A549 (cell line): Measurements from ENCODE around the gene COL13A1.
A peak's percentile ranks its signal among the peaks of the same experiment; 100 is the strongest.

ENCODE experiments used
- CHD2 ChIP-seq: fragments of 150-350 bp; IDR thresholded peaks from 2 replicates; pipeline ENCODE4 v1.6.1; 2014; ENCODE audit warnings: low read length; ENCODE audit not compliant: partially characterized antibody
- CTCF ChIP-seq: fragments of >200 bp; sonication (Bioruptor Twin); formaldehyde crosslinking; IDR thresholded peaks from 3 replicates; pipeline ENCODE4 v1.5.1; 2016
- EP300 ChIP-seq, 2 experiments: fragments of >200 bp; sonication (Bioruptor Twin); formaldehyde crosslinking; IDR thresholded peaks; 2 replicates in 1 of 2; 3 replicates in 1 of 2; pipeline ENCODE4 v1.6.1; 2016 to 2017
- HDAC2 ChIP-seq: fragments of 200-600 bp; sonication (generic); IDR thresholded peaks from 2 replicates; pipeline ENCODE4 v1.6.1; 2016
- KDM5A ChIP-seq: fragments of 200-600 bp; sonication (generic); IDR thresholded peaks from 2 replicates; pipeline ENCODE4 v1.6.1; 2016; ENCODE audit warnings: antibody characterized with exemption, mild to moderate bottlenecking
- MAX ChIP-seq: IDR thresholded peaks from 2 replicates; pipeline ENCODE4 v1.6.1; 2012
- MYC ChIP-seq: IDR thresholded peaks from 2 replicates; pipeline ENCODE4 v1.6.1; 2012; ENCODE audit warnings: mild to moderate bottlenecking, inconsistent platforms, low read length, improper control_type of control experiment, borderline replicate concordance
- NR3C1 ChIP-seq: fragments of >200 bp; sonication (Bioruptor Twin); formaldehyde crosslinking; IDR thresholded peaks from 3 replicates; pipeline ENCODE4 v1.6.1; 2017
- POLR2A ChIP-seq: IDR thresholded peaks from 2 replicates; pipeline ENCODE4 v1.6.1; 2012; ENCODE audit warnings: mild to moderate bottlenecking, low read length
- RCOR1 ChIP-seq: fragments of 150-350 bp; IDR thresholded peaks from 2 replicates; pipeline ENCODE4 v1.6.1; 2014; ENCODE audit warnings: antibody characterized with exemption, low read length, low read depth
- RFX5 ChIP-seq: fragments of 450-650 bp; IDR thresholded peaks from 2 replicates; pipeline ENCODE4 v1.7.1; 2014; ENCODE audit warnings: antibody characterized with exemption, mild to moderate bottlenecking, moderate library complexity

DNA sequence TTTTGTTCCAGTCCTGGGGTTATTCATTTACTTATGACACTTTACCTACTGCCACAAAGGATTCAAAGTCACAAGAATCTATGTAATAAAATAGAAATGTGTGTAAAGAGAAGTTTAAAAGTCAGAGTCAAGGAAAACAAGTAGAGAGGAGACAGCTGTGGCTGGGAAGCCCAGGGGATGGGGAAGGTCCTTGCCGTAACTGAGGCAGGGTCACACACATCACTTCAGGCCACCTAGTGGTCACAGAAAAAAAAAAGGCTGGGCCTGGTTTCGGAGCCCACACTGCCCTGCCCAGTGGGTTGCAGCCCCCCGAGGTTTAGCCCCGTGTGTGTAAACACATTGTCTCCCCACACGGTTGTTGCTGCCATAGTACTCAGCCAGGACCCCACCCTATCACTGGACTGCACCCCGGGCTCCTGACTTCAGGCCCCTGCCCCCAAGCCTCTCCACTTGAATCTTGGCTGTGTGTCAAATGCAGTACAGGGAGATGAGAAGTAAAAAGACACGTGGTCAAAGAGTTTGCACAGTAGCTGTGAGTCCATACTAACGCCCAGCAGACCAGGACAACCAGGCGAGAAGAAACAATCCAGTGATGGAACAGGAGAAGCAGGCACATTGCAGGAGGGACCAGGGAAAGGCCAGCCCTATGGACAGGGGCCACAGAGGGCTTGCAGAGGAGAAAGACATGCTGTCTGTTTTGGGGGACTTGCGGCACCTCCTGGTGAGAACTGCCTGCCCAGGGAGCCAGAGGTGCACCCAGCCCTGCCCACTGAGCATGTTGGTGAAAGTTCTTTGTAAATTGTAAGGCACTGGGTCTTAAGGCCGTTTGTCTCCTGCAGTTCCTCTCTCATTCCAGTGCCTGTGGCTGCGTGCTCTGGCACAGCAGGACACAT lies 159.5 kb downstream of the COL13A1 start:
- no peak for TF ChIP-seq RCOR1
- TF ChIP-seq MAX = no peak
- no peak for TF ChIP-seq KDM5A
- TF ChIP-seq EP300 (IDR thresholded peaks at IDR 0.05) = no peak
- no peak for TF ChIP-seq NR3C1
- TF ChIP-seq RFX5 = no peak
- TF ChIP-seq POLR2A = no peak
- no peak for TF ChIP-seq MYC
- no peak for TF ChIP-seq CHD2
- TF ChIP-seq CTCF = peak; percentile 39
- TF ChIP-seq HDAC2 = no peak
